Liver (tissue), 9 donors: ENCODE measurements around the gene RERE. TPM values are rescaled to one million over a fixed set of nuclear protein-coding genes. Genes with fewer than 3 reads are reported as not detected.

Source experiments
- DNase-seq: peaks from one replicate; pipeline ENCODE4 v3.0.0-alpha.2; 2017; ENCODE audit warnings: low spot score
- H3K27ac ChIP-seq, 2 donors: one replicate each; pipeline ENCODE4 v1.7.0; 2013; ENCODE audit warnings: inconsistent platforms in 2 of 2, low read length in 2 of 2, control low read depth in 1 of 2, low read depth in 1 of 2, mild to moderate bottlenecking in 1 of 2
- H3K27me3 ChIP-seq, 4 donors: one replicate each; pipeline versions ENCODE4 v1.6.1 to v1.7.0; 2013; ENCODE audit warnings: low read length in 3 of 4, inconsistent platforms in 1 of 4, mild to moderate bottlenecking in 1 of 4, moderate library complexity in 1 of 4; ENCODE audit not compliant: control insufficient read depth in 4 of 4, insufficient read depth in 4 of 4
- H3K36me3 ChIP-seq, 4 donors: one replicate each; pipeline versions ENCODE4 v1.6.1 to v1.7.0; 2013; ENCODE audit warnings: low read length in 3 of 4, mild to moderate bottlenecking in 3 of 4, low read depth in 1 of 4, moderate library complexity in 1 of 4; ENCODE audit not compliant: control insufficient read depth in 4 of 4, insufficient read depth in 3 of 4
- H3K4me1 ChIP-seq, 4 donors: one replicate each; pipeline versions ENCODE4 v1.6.1 to v1.7.0; 2013; ENCODE audit warnings: low read length in 3 of 4, mild to moderate bottlenecking in 3 of 4, moderate library complexity in 1 of 4; ENCODE audit not compliant: control insufficient read depth in 4 of 4, insufficient read depth in 4 of 4
- H3K4me3 ChIP-seq, 3 donors: one replicate each; pipeline versions ENCODE4 v1.6.1 to v1.7.0; 2013; ENCODE audit warnings: low read length in 3 of 3, control low read depth in 1 of 3, low read depth in 1 of 3, mild to moderate bottlenecking in 1 of 3
- H3K9ac ChIP-seq, 2 donors: one replicate each; pipeline ENCODE4 v1.7.0; 2013; ENCODE audit warnings: low read length in 2 of 2, mild to moderate bottlenecking in 2 of 2, moderate library complexity in 2 of 2, control low read depth in 1 of 2, low read depth in 1 of 2
- H3K9me3 ChIP-seq, 4 donors: one replicate each; pipeline versions ENCODE4 v1.6.1 to v1.7.0; 2013; ENCODE audit warnings: low read length in 3 of 4; ENCODE audit not compliant: control insufficient read depth in 4 of 4
- EGR1 ChIP-seq, 2 donors: IDR thresholded peaks; 2 replicates each; pipeline ENCODE4 v1.6.1; 2016 to 2018; ENCODE audit warnings: antibody characterized with exemption in 2 of 2, low read depth in 2 of 2
- FOXA1 ChIP-seq: IDR thresholded peaks from 2 replicates; pipeline ENCODE4 v1.6.1; 2016; ENCODE audit warnings: antibody characterized with exemption
- FOXA2 ChIP-seq: IDR thresholded peaks from 2 replicates; pipeline ENCODE4 v1.6.1; 2016; ENCODE audit warnings: antibody characterized with exemption
- GABPA ChIP-seq, 2 donors: IDR thresholded peaks in 1 of 2; conservative IDR thresholded peaks in 1 of 2; 2 replicates each; pipeline ENCODE4 v1.6.1; 2016; ENCODE audit warnings: antibody characterized with exemption in 2 of 2, mild to moderate bottlenecking in 1 of 2, moderate library complexity in 1 of 2
- HNF4A ChIP-seq, 2 donors: conservative IDR thresholded peaks; 2 replicates each; pipeline ENCODE4 v1.6.1; 2016; ENCODE audit warnings: antibody characterized with exemption in 2 of 2, mild to moderate bottlenecking in 2 of 2
- HNF4G ChIP-seq: IDR thresholded peaks from 2 replicates; pipeline ENCODE4 v1.6.1; 2016; ENCODE audit warnings: antibody characterized with exemption
- JUND ChIP-seq, 2 donors: IDR thresholded peaks; 2 replicates each; pipeline ENCODE4 v1.6.1; 2016; ENCODE audit warnings: antibody characterized with exemption in 2 of 2
- NR2F2 ChIP-seq: IDR thresholded peaks from 2 replicates; pipeline ENCODE4 v1.6.1; 2016; ENCODE audit warnings: antibody characterized with exemption
- RAD21 ChIP-seq, 2 donors: IDR thresholded peaks; 2 replicates each; pipeline ENCODE4 v1.6.1; 2016; ENCODE audit warnings: antibody characterized with exemption in 2 of 2, mild to moderate bottlenecking in 2 of 2
- RXRA ChIP-seq, 2 donors: IDR thresholded peaks; 2 replicates each; pipeline ENCODE4 v1.6.1; 2017 to 2018; ENCODE audit warnings: antibody characterized with exemption in 2 of 2, mild to moderate bottlenecking in 1 of 2
- SP1 ChIP-seq: IDR thresholded peaks from 2 replicates; pipeline ENCODE4 v1.6.1; 2018; ENCODE audit warnings: antibody characterized with exemption, mild to moderate bottlenecking
- TAF1 ChIP-seq: conservative IDR thresholded peaks from 2 replicates; pipeline ENCODE4 v1.6.1; 2016; ENCODE audit warnings: antibody characterized with exemption, mild to moderate bottlenecking
- YY1 ChIP-seq: IDR thresholded peaks from 2 replicates; pipeline ENCODE4 v1.6.1; 2016; ENCODE audit warnings: antibody characterized with exemption, mild to moderate bottlenecking
- WGBS: extraction: QIAGEN DNeasy Blood & Tissue Kit; methylation state at CpG from one replicate; pipeline ENCODE4 v1.1.7; 2013; 5-methylcytosine and 5-hydroxymethylcytosine counted together
- polyA plus RNA-seq, 2 donors: library from polyadenylated mRNA; stranded (reverse) in 1 of 2; unstranded in 1 of 2; fragments of 200-250 nt in 1 of 2; fragments of >200 nt in 1 of 2; fragmentation: Nextera tagmentation in 1 of 2; extraction: Ambion mirVana in 1 of 2; gene quantifications; one replicate each; pipeline versions ENCODE4 v1.2.1 to v1.2.3, GENCODE V29; 2013 to 2015
- total RNA-seq, 2 donors: library from RNA; depleted of rRNA; stranded (reverse); fragments of >200 nt; gene quantifications; one replicate each; pipeline ENCODE4 v1.2.3, GENCODE V29; 2014
- TF ChIP-seq, protein P1 (sequence below): IDR thresholded peaks from 2 replicates; pipeline ENCODE4 v1.6.1; 2016; ENCODE audit warnings: antibody characterized with exemption
- TF ChIP-seq, protein P2 (sequence below): IDR thresholded peaks from 2 replicates; pipeline ENCODE4 v1.6.1; 2016; ENCODE audit warnings: antibody characterized with exemption
- TF ChIP-seq, protein P3 (sequence below): IDR thresholded peaks from 2 replicates; pipeline ENCODE4 v1.6.1; 2016; ENCODE audit warnings: antibody characterized with exemption, mild to moderate bottlenecking
- TF ChIP-seq, protein P4 (sequence below): IDR thresholded peaks from 2 replicates; pipeline ENCODE4 v1.6.1; 2016; ENCODE audit warnings: antibody characterized with exemption
- TF ChIP-seq, protein P5 (sequence below): fragments of 150-350 bp; IDR thresholded peaks from 2 replicates; pipeline ENCODE4 v1.5.1; 2017; ENCODE audit warnings: improper control_type of control experiment, low read depth, low read length; ENCODE audit not compliant: missing input control
- donor health status: healthy.
- donor health status: healthy.
- donor health status: healthy.
- donor health status: healthy.
- donor health status: healthy.

Gene RERE
- total and polyA plus RNA-seq, 4 donors, result 9.8 to 49.1 (median 24.8) TPM

DNA sequence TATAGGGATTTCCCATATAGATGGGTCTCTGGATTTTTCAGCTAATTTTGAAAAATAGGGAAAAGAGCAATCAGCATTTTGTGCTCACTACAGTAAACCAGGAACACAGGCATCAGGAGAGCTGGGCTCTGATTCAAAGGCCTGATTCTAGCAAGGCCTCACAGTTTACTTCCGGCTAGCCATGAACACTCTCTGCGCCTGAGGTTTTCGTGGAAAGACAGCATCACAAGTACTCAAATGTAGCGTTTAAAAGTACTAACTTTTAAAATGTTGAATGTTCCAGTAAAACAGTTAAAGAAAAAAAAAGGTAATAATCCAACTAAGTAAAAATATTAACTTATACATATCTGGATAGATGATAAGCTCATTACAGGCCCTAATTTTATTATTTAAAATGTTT, 379.0 kb downstream of the RERE start:
- Histone ChIP-seq H3K27ac (no peak overlapping the region), H3K4me3 (no peak overlapping the region), H3K9ac (no peak overlapping the region), H3K4me1 (peaks cover 0 to 5% (median 0%) of the 10 kb centered on the region in 4 donors), H3K9me3 (no peaks in the 10 kb centered on the region), H3K36me3 (no peaks in the 10 kb centered on the region), H3K27me3 (no peaks in the 10 kb centered on the region)
- no peak for DNase-seq
- TF ChIP-seq, protein P1, sequence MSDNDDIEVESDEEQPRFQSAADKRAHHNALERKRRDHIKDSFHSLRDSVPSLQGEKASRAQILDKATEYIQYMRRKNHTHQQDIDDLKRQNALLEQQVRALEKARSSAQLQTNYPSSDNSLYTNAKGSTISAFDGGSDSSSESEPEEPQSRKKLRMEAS, result no peak
- TF ChIP-seq RAD21 (IDR thresholded peaks at IDR 0.05), result no peak
- no peak for TF ChIP-seq NR2F2
- TF ChIP-seq, protein P2, sequence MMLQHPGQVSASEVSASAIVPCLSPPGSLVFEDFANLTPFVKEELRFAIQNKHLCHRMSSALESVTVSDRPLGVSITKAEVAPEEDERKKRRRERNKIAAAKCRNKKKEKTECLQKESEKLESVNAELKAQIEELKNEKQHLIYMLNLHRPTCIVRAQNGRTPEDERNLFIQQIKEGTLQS, result no peak
- TF ChIP-seq, protein P3, sequence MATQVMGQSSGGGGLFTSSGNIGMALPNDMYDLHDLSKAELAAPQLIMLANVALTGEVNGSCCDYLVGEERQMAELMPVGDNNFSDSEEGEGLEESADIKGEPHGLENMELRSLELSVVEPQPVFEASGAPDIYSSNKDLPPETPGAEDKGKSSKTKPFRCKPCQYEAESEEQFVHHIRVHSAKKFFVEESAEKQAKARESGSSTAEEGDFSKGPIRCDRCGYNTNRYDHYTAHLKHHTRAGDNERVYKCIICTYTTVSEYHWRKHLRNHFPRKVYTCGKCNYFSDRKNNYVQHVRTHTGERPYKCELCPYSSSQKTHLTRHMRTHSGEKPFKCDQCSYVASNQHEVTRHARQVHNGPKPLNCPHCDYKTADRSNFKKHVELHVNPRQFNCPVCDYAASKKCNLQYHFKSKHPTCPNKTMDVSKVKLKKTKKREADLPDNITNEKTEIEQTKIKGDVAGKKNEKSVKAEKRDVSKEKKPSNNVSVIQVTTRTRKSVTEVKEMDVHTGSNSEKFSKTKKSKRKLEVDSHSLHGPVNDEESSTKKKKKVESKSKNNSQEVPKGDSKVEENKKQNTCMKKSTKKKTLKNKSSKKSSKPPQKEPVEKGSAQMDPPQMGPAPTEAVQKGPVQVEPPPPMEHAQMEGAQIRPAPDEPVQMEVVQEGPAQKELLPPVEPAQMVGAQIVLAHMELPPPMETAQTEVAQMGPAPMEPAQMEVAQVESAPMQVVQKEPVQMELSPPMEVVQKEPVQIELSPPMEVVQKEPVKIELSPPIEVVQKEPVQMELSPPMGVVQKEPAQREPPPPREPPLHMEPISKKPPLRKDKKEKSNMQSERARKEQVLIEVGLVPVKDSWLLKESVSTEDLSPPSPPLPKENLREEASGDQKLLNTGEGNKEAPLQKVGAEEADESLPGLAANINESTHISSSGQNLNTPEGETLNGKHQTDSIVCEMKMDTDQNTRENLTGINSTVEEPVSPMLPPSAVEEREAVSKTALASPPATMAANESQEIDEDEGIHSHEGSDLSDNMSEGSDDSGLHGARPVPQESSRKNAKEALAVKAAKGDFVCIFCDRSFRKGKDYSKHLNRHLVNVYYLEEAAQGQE, result no peak
- no peak for TF ChIP-seq JUND (IDR thresholded peaks at IDR 0.05)
- no peak for TF ChIP-seq SP1
- no peak for TF ChIP-seq HNF4A (conservative IDR thresholded peaks at IDR 0.05)
- no peak for TF ChIP-seq FOXA1
- TF ChIP-seq, protein P4, sequence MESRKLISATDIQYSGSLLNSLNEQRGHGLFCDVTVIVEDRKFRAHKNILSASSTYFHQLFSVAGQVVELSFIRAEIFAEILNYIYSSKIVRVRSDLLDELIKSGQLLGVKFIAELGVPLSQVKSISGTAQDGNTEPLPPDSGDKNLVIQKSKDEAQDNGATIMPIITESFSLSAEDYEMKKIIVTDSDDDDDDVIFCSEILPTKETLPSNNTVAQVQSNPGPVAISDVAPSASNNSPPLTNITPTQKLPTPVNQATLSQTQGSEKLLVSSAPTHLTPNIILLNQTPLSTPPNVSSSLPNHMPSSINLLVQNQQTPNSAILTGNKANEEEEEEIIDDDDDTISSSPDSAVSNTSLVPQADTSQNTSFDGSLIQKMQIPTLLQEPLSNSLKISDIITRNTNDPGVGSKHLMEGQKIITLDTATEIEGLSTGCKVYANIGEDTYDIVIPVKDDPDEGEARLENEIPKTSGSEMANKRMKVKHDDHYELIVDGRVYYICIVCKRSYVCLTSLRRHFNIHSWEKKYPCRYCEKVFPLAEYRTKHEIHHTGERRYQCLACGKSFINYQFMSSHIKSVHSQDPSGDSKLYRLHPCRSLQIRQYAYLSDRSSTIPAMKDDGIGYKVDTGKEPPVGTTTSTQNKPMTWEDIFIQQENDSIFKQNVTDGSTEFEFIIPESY, result no peak
- TF ChIP-seq, protein P5, sequence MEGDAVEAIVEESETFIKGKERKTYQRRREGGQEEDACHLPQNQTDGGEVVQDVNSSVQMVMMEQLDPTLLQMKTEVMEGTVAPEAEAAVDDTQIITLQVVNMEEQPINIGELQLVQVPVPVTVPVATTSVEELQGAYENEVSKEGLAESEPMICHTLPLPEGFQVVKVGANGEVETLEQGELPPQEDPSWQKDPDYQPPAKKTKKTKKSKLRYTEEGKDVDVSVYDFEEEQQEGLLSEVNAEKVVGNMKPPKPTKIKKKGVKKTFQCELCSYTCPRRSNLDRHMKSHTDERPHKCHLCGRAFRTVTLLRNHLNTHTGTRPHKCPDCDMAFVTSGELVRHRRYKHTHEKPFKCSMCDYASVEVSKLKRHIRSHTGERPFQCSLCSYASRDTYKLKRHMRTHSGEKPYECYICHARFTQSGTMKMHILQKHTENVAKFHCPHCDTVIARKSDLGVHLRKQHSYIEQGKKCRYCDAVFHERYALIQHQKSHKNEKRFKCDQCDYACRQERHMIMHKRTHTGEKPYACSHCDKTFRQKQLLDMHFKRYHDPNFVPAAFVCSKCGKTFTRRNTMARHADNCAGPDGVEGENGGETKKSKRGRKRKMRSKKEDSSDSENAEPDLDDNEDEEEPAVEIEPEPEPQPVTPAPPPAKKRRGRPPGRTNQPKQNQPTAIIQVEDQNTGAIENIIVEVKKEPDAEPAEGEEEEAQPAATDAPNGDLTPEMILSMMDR, result no peak
- no peak for TF ChIP-seq HNF4G
- TF ChIP-seq YY1, result no peak
- TF ChIP-seq RXRA (IDR thresholded peaks at IDR 0.05), result no peak
- TF ChIP-seq EGR1 (IDR thresholded peaks at IDR 0.05; ENCODE audit: low read depth in 2 of 2), result no peak
- no peak for TF ChIP-seq GABPA (IDR thresholded peaks at IDR 0.05 in 1 of 2, conservative IDR thresholded peaks at IDR 0.05 in 1 of 2)
- no peak for TF ChIP-seq TAF1
- WGBS, result 88% methylated on average over 4 of the region's 4 CpGs

DNA sequence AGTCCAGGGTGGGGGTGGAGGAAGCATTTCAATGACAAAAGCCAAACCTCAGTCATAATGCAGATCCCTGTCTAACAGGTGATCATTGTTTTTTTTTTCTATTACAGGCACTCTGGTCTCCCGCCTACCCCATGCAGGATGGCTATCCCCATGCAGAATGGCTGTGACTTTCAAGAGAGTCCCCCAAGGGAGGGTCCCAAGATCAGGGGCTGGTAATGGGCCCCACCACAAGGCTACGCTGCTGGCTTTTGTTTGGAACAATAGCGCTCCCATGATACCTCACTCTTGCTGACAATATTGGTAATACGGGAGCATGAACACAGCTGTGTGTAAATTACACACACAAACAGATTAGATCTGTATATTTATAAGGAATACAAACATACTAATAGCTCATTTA, 380.1 kb downstream of the RERE start:
- no peaks in the 10 kb centered on the region for H3K9me3 ChIP-seq
- no peak overlapping the region for H3K4me3 ChIP-seq
- no peak overlapping the region for H3K27ac ChIP-seq
- H3K27me3 ChIP-seq, result no peaks in the 10 kb centered on the region
- peaks cover 0 to 5% (median 0%) of the 10 kb centered on the region in 4 donors for H3K4me1 ChIP-seq
- no peaks in the 10 kb centered on the region for H3K36me3 ChIP-seq
- no peak for TF ChIP-seq NR2F2
- TF ChIP-seq, protein P2, result no peak
- TF ChIP-seq HNF4G, result no peak
- TF ChIP-seq, protein P5, result no peak
- TF ChIP-seq RXRA (IDR thresholded peaks at IDR 0.05), result no peak
- TF ChIP-seq FOXA2, result no peak
- TF ChIP-seq, protein P3, result no peak
- TF ChIP-seq, protein P1, result no peak
- 97% methylated on average over 4 of the region's 4 CpGs for WGBS
- no peak overlapping the region for H3K9ac ChIP-seq
- no peak for DNase-seq
